ENCODE measurements around the gene TDP2.
"Not testable (repeated sequence)": the region's sequence is repeated elsewhere in the genome, so short reads cannot be mapped to it uniquely, and the experiment has no call there.

TDP2 gene

GRCh38 chr6:24673625-24674024 is 6.9 kb upstream of the TDP2 start:
- Histone ChIP-seq H3K36me3 (ENCODE audit: control insufficient read depth, low read depth, low read length) (no peaks in the 10 kb centered on the region), H3K9ac (ENCODE audit: low read length) (no peak overlapping the region), H3K4me3 (ENCODE audit: low read length) (no peak overlapping the region), H3K4me1 (ENCODE audit: control insufficient read depth, low read depth, low read length) (no peaks in the 10 kb centered on the region), H3K9me3 (ENCODE audit: control insufficient read depth, low read depth, low read length) (peaks cover 25% of the 10 kb centered on the region), H3K27ac (ENCODE audit: low read length) (no peak overlapping the region), H3K27me3 (ENCODE audit: control insufficient read depth, insufficient read depth, low read length) (no peaks in the 10 kb centered on the region)

GRCh38 chr6:24672620-24673182 is 6.0 kb upstream of the TDP2 start:
- H3K27ac ChIP-seq (ENCODE audit: low read length): no peak overlapping the region
- no peak overlapping the region for H3K9ac ChIP-seq (ENCODE audit: low read length)
- H3K27me3 ChIP-seq (ENCODE audit: control insufficient read depth, insufficient read depth, low read length): no peaks in the 10 kb centered on the region
- no peak overlapping the region for H3K4me3 ChIP-seq (ENCODE audit: low read length)
- H3K36me3 ChIP-seq (ENCODE audit: control insufficient read depth, low read depth, low read length): no peaks in the 10 kb centered on the region
- no peaks in the 10 kb centered on the region for H3K4me1 ChIP-seq (ENCODE audit: control insufficient read depth, low read depth, low read length)
- H3K9me3 ChIP-seq (ENCODE audit: control insufficient read depth, low read depth, low read length): peaks cover 25% of the 10 kb centered on the region

- not testable (repeated sequence) for H3K9ac ChIP-seq (ENCODE audit: low read length); H3K36me3 ChIP-seq (ENCODE audit: control insufficient read depth, low read depth, low read length); H3K4me3 ChIP-seq (ENCODE audit: low read length); H3K27ac ChIP-seq (ENCODE audit: low read length); H3K4me1 ChIP-seq (ENCODE audit: control insufficient read depth, low read depth, low read length); H3K27me3 ChIP-seq (ENCODE audit: control insufficient read depth, insufficient read depth, low read length)
- H3K9me3 ChIP-seq (ENCODE audit: control insufficient read depth, low read depth, low read length): peaks cover 25% of the 10 kb centered on the region
Measured at GRCh38 chr6:24671077-24671476, 4.4 kb upstream of the TDP2 start.

- H3K27me3 ChIP-seq (ENCODE audit: control insufficient read depth, insufficient read depth, low read length); H3K27ac ChIP-seq (ENCODE audit: low read length); H3K4me1 ChIP-seq (ENCODE audit: control insufficient read depth, low read depth, low read length); H3K4me3 ChIP-seq (ENCODE audit: low read length); H3K36me3 ChIP-seq (ENCODE audit: control insufficient read depth, low read depth, low read length); H3K9ac ChIP-seq (ENCODE audit: low read length): not testable (repeated sequence)
- peaks cover 25% of the 10 kb centered on the region for H3K9me3 ChIP-seq (ENCODE audit: control insufficient read depth, low read depth, low read length)
Measured at GRCh38 chr6:24670492-24670891, 3.8 kb upstream of the TDP2 start.

- peaks cover 20% of the 10 kb centered on the region for H3K9me3 ChIP-seq (ENCODE audit: control insufficient read depth, low read depth, low read length)
- peaks cover 10% of the 10 kb centered on the region for H3K36me3 ChIP-seq (ENCODE audit: control insufficient read depth, low read depth, low read length)
- H3K9ac ChIP-seq (ENCODE audit: low read length): no peak overlapping the region
- H3K27me3 ChIP-seq (ENCODE audit: control insufficient read depth, insufficient read depth, low read length): no peaks in the 10 kb centered on the region
- no peak overlapping the region for H3K4me3 ChIP-seq (ENCODE audit: low read length)
- peaks cover 11% of the 10 kb centered on the region for H3K4me1 ChIP-seq (ENCODE audit: control insufficient read depth, low read depth, low read length)
- H3K27ac ChIP-seq (ENCODE audit: low read length): no peak overlapping the region
Measured at GRCh38 chr6:24668997-24669361, 2.3 kb upstream of the TDP2 start.

GRCh38 chr6:24668066-24668996 is 1.6 kb upstream of the TDP2 start:
- H3K9ac ChIP-seq (ENCODE audit: low read length); H3K27ac ChIP-seq (ENCODE audit: low read length); H3K27me3 ChIP-seq (ENCODE audit: control insufficient read depth, insufficient read depth, low read length): not testable (repeated sequence)
- Histone ChIP-seq H3K36me3 (ENCODE audit: control insufficient read depth, low read depth, low read length) (peaks cover 16% of the 10 kb centered on the region), H3K9me3 (ENCODE audit: control insufficient read depth, low read depth, low read length) (peaks cover 17% of the 10 kb centered on the region), H3K4me3 (ENCODE audit: low read length) (peak overlapping the region; percentile 88), H3K4me1 (ENCODE audit: control insufficient read depth, low read depth, low read length) (peaks cover 11% of the 10 kb centered on the region)

- Histone ChIP-seq H3K27me3 (ENCODE audit: control insufficient read depth, insufficient read depth, low read length) (no peaks in the 10 kb centered on the region), H3K27ac (ENCODE audit: low read length) (peak overlapping the region; percentile 72), H3K9me3 (ENCODE audit: control insufficient read depth, low read depth, low read length) (peaks cover 17% of the 10 kb centered on the region), H3K4me3 (ENCODE audit: low read length) (peak overlapping the region; percentile 88), H3K9ac (ENCODE audit: low read length) (peak overlapping the region; percentile 84), H3K36me3 (ENCODE audit: control insufficient read depth, low read depth, low read length) (peaks cover 25% of the 10 kb centered on the region), H3K4me1 (ENCODE audit: control insufficient read depth, low read depth, low read length) (peaks cover 11% of the 10 kb centered on the region)
Measured at GRCh38 chr6:24667378-24667803, 692 bp upstream of the TDP2 start.

- peaks cover 11% of the 10 kb centered on the region for H3K4me1 ChIP-seq (ENCODE audit: control insufficient read depth, low read depth, low read length)
- peaks cover 11% of the 10 kb centered on the region for H3K9me3 ChIP-seq (ENCODE audit: control insufficient read depth, low read depth, low read length)
- peak overlapping the region; percentile 58 for H3K27ac ChIP-seq (ENCODE audit: low read length)
- H3K27me3 ChIP-seq (ENCODE audit: control insufficient read depth, insufficient read depth, low read length): no peaks in the 10 kb centered on the region
- peak overlapping the region; percentile 88 for H3K4me3 ChIP-seq (ENCODE audit: low read length)
- H3K36me3 ChIP-seq (ENCODE audit: control insufficient read depth, low read depth, low read length): peaks cover 28% of the 10 kb centered on the region
- H3K9ac ChIP-seq (ENCODE audit: low read length): peak overlapping the region; percentile 84
Measured at GRCh38 chr6:24666097-24666640, 530 bp downstream of the TDP2 start.

- no peak overlapping the region for H3K27ac ChIP-seq (ENCODE audit: low read length)
- H3K9me3 ChIP-seq (ENCODE audit: control insufficient read depth, low read depth, low read length): no peaks in the 10 kb centered on the region
- H3K27me3 ChIP-seq (ENCODE audit: control insufficient read depth, insufficient read depth, low read length): no peaks in the 10 kb centered on the region
- H3K4me3 ChIP-seq (ENCODE audit: low read length): peak overlapping the region; percentile 88
- H3K4me1 ChIP-seq (ENCODE audit: control insufficient read depth, low read depth, low read length): peaks cover 20% of the 10 kb centered on the region
- peaks cover 28% of the 10 kb centered on the region for H3K36me3 ChIP-seq (ENCODE audit: control insufficient read depth, low read depth, low read length)
- H3K9ac ChIP-seq (ENCODE audit: low read length): no peak overlapping the region
Measured at GRCh38 chr6:24664046-24664987, 2.4 kb downstream of the TDP2 start.

GRCh38 chr6:24663189-24663588 is 3.5 kb downstream of the TDP2 start:
- Histone ChIP-seq H3K4me1 (ENCODE audit: control insufficient read depth, low read depth, low read length) (peaks cover 27% of the 10 kb centered on the region), H3K27ac (ENCODE audit: low read length) (no peak overlapping the region), H3K36me3 (ENCODE audit: control insufficient read depth, low read depth, low read length) (peaks cover 31% of the 10 kb centered on the region), H3K4me3 (ENCODE audit: low read length) (no peak overlapping the region), H3K9ac (ENCODE audit: low read length) (no peak overlapping the region), H3K9me3 (ENCODE audit: control insufficient read depth, low read depth, low read length) (no peaks in the 10 kb centered on the region), H3K27me3 (ENCODE audit: control insufficient read depth, insufficient read depth, low read length) (no peaks in the 10 kb centered on the region)

GRCh38 chr6:24662236-24662635 is 4.5 kb downstream of the TDP2 start:
- Histone ChIP-seq H3K4me1 (ENCODE audit: control insufficient read depth, low read depth, low read length) (peaks cover 27% of the 10 kb centered on the region), H3K4me3 (ENCODE audit: low read length) (no peak overlapping the region), H3K27ac (ENCODE audit: low read length) (no peak overlapping the region), H3K27me3 (ENCODE audit: control insufficient read depth, insufficient read depth, low read length) (no peaks in the 10 kb centered on the region), H3K36me3 (ENCODE audit: control insufficient read depth, low read depth, low read length) (peaks cover 39% of the 10 kb centered on the region), H3K9me3 (ENCODE audit: control insufficient read depth, low read depth, low read length) (no peaks in the 10 kb centered on the region), H3K9ac (ENCODE audit: low read length) (no peak overlapping the region)

Measured in iPS-18a (cell line).